ENCODE results near the gene CALHM3. TPM values are rescaled to one million over a fixed set of nuclear protein-coding genes. Genes with fewer than 3 reads are reported as not detected.

The CALHM3 gene
- total RNA-seq, 1 experiment from 2014 or later, result 0.13 TPM

- CTCF ChIA-PET, result interaction anchor here (0.6 kb wide), 1 partner anchor 17 kb away, joined by 3 read pairs; no protein-coding TSS in a partner anchor
- TF ChIP-seq ZBTB21 (CRISPR knock-in tag; IDR thresholded peaks at IDR 0.05; ENCODE audit: borderline replicate concordance) (no peak), PRDM15 (CRISPR knock-in tag; IDR thresholded peaks at IDR 0.05) (no peak), CDX4 (CRISPR knock-in tag; IDR thresholded peaks at IDR 0.05; ENCODE audit: borderline replicate concordance) (no peak), MXD4 (CRISPR knock-in tag; IDR thresholded peaks at IDR 0.05; ENCODE audit: borderline replicate concordance) (no peak), NR2C2 (CRISPR knock-in tag; IDR thresholded peaks at IDR 0.05) (no peak), FOXP1 (CRISPR knock-in tag; IDR thresholded peaks at IDR 0.05; ENCODE audit: borderline replicate concordance) (no peak), EMX1 (CRISPR knock-in tag; IDR thresholded peaks at IDR 0.05) (no peak), ZNF138 (CRISPR knock-in tag; conservative IDR thresholded peaks at IDR 0.05) (no peak), USF1 (CRISPR knock-in tag; IDR thresholded peaks at IDR 0.05) (no peak), NFATC4 (CRISPR knock-in tag; IDR thresholded peaks at IDR 0.05) (no peak), ERG (CRISPR knock-in tag; IDR thresholded peaks at IDR 0.05) (no peak), NR3C1 (CRISPR knock-in tag; conservative IDR thresholded peaks at IDR 0.05; ENCODE audit: low read depth) (no peak), ZNF281 (CRISPR knock-in tag; IDR thresholded peaks at IDR 0.05) (no peak), ATF6 (CRISPR knock-in tag; IDR thresholded peaks at IDR 0.05) (no peak), FOXJ3 (CRISPR knock-in tag; IDR thresholded peaks at IDR 0.05; ENCODE audit: borderline replicate concordance) (no peak)
- TF ChIP-seq, protein P1, sequence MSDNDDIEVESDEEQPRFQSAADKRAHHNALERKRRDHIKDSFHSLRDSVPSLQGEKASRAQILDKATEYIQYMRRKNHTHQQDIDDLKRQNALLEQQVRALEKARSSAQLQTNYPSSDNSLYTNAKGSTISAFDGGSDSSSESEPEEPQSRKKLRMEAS (CRISPR knock-in tag; IDR thresholded peaks at IDR 0.05), result no peak
- TF ChIP-seq, protein P2, sequence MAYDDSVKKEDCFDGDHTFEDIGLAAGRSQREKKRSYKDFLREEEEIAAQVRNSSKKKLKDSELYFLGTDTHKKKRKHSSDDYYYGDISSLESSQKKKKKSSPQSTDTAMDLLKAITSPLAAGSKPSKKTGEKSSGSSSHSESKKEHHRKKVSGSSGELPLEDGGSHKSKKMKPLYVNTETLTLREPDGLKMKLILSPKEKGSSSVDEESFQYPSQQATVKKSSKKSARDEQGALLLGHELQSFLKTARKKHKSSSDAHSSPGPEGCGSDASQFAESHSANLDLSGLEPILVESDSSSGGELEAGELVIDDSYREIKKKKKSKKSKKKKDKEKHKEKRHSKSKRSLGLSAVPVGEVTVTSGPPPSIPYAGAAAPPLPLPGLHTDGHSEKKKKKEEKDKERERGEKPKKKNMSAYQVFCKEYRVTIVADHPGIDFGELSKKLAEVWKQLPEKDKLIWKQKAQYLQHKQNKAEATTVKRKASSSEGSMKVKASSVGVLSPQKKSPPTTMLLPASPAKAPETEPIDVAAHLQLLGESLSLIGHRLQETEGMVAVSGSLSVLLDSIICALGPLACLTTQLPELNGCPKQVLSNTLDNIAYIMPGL (CRISPR knock-in tag; IDR thresholded peaks at IDR 0.05), result no peak
- H3K36me3 Mint-ChIP-seq, result peaks cover 66% of the 10 kb centered on the region
- POLR2A ChIA-PET, result no interaction called here
- no peaks in the 10 kb centered on the region for H3K4me1 Mint-ChIP-seq
- H3K9me3 Mint-ChIP-seq, result no peaks in the 10 kb centered on the region
- DNase-seq (ENCODE audit: low spot score) (no peak), ATAC-seq (no peak)
- H3K27ac Mint-ChIP-seq, result no peak overlapping the region
- no peak overlapping the region for H3K4me3 Mint-ChIP-seq
- no peaks in the 10 kb centered on the region for H3K27me3 Mint-ChIP-seq (ENCODE audit: low read depth)
Observed at GRCh38 chr10:103444478-103444877, 34.6 kb downstream of the CALHM3 start.

Measured in WTC11 (cell line).